Endothelial cell of umbilical vein (primary cell): ENCODE measurements around the gene HPRT1.

ENCODE experiments used
- CTCF ChIP-seq, 2 donors: IDR thresholded peaks; 1 replicate in 1 of 2; 2 replicates in 1 of 2; pipeline ENCODE4 v1.5.1; 2011; ENCODE audit warnings: low read length in 2 of 2, mild to moderate bottlenecking in 2 of 2, moderate library complexity in 2 of 2, control low read depth in 1 of 2, inconsistent platforms in 1 of 2, low read depth in 1 of 2; ENCODE audit not compliant: insufficient read depth in 1 of 2; ENCODE audit errors: extremely low read depth in 1 of 2
- EZH2 ChIP-seq: IDR thresholded peaks from 2 replicates; pipeline ENCODE4 v1.6.1; 2012; ENCODE audit warnings: borderline replicate concordance, low read depth, mild to moderate bottlenecking, moderate library complexity, low read length, inconsistent platforms; ENCODE audit not compliant: severe bottlenecking
- FOS ChIP-seq: IDR thresholded peaks from 2 replicates; pipeline ENCODE4 v1.6.1; 2011; ENCODE audit warnings: mild to moderate bottlenecking, low read length, moderate library complexity, borderline replicate concordance; ENCODE audit not compliant: insufficient read depth
- JUN ChIP-seq: IDR thresholded peaks from 2 replicates; pipeline ENCODE4 v1.6.1; 2011; ENCODE audit warnings: borderline replicate concordance, low read depth; ENCODE audit not compliant: insufficient read length, insufficient read depth
- MAX ChIP-seq: IDR thresholded peaks from 2 replicates; pipeline ENCODE4 v1.6.1; 2011; ENCODE audit not compliant: insufficient read depth, insufficient read length
- POLR2A ChIP-seq: IDR thresholded peaks from 2 replicates; pipeline ENCODE4 v1.6.1; 2012; ENCODE audit warnings: low read depth, mild to moderate bottlenecking, control low read depth, low read length
- POLR2AphosphoS5 ChIP-seq: IDR thresholded peaks from 2 replicates; pipeline ENCODE4 v1.6.1; 2012; ENCODE audit warnings: low read depth, mild to moderate bottlenecking, control low read depth, low read length, moderate library complexity; ENCODE audit not compliant: insufficient read depth

DNA sequence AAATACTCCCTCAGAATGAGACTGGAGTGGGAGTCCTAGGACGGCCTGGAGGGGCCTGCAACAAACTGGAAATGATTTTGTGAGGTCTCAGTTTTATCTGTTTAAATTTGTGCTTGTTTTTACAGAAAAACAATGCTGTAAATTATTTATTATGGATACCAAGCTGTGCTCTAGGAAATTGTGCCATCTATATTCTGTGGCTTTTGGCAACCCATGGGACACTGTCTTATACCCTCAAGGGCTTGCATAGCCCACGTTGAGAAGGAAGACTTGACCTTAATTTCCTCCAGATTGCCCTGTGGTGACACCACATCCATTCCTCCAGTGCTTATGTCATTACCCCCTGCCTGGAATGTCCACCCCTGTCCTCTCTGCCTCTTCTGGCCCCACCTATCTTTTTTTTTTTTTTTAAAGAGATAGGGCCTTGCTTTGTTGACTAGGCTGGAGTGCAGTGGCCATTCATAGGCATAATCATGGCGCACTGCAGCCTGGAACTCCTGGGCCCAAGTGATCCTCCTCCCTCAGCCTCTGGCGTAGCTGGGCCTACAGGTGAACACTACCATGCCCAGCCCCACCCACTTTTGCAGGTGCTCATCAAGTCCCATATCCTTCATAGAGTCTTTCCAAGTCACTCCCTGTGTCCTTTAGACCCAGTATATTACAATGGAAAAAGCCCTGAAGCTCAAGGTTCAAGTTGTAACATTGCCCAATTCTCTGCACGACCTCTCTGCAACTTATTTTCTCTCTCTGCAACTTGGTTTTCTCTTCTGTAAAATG is 77.4 kb downstream of the HPRT1 start:
- TF ChIP-seq CTCF (IDR thresholded peaks at IDR 0.05; ENCODE audit: extremely low read depth in 1 of 2, insufficient read depth in 1 of 2, low read depth in 1 of 2, low read length in 2 of 2) (no peak), EZH2 (no peak), POLR2AphosphoS5 (no peak), POLR2A (no peak), JUN (peak; percentile 2), MAX (no peak), FOS (no peak)
